ENCODE data around the gene HOXB8. TPM values are rescaled to one million over a fixed set of nuclear protein-coding genes. Genes with fewer than 3 reads are reported as not detected.

The HOXB8 gene
- 0.22 TPM in 1 of 2 replicates, not detected in the other for total RNA-seq

GRCh38 chr17:48615047-48615962, at the start of gene HOXB8:
Gene HOXB8 (minus strand): TSS chr17:48615292. CDS start chr17:48614704, 588 bp downstream.
- no peak for DNase-seq (ENCODE audit: low read depth in 2 of 2)

- DNase-seq (ENCODE audit: low read depth in 2 of 2), result no peak
Observed at GRCh38 chr17:48663134-48663924, 48.2 kb upstream of the HOXB8 start.

- no peak for DNase-seq (ENCODE audit: low read depth in 2 of 2)
Observed at GRCh38 chr17:48655913-48656312, 40.8 kb upstream of the HOXB8 start.

- no peak for DNase-seq (ENCODE audit: low read depth in 2 of 2)
Observed at GRCh38 chr17:48649741-48650140, 34.6 kb upstream of the HOXB8 start.

GRCh38 chr17:48647963-48648245, 32.8 kb upstream of the HOXB8 start:
- no peak for DNase-seq (ENCODE audit: low read depth in 2 of 2)

- no peak for DNase-seq (ENCODE audit: low read depth in 2 of 2)
Observed at GRCh38 chr17:48647103-48647962, 32.2 kb upstream of the HOXB8 start.

GRCh38 chr17:48646183-48647102, 31.4 kb upstream of the HOXB8 start:
- no peak for DNase-seq (ENCODE audit: low read depth in 2 of 2)

GRCh38 chr17:48645639-48646182, 30.6 kb upstream of the HOXB8 start:
- DNase-seq (ENCODE audit: low read depth in 2 of 2), result no peak

GRCh38 chr17:48644910-48645557, 29.9 kb upstream of the HOXB8 start:
- DNase-seq (ENCODE audit: low read depth in 2 of 2), result no peak

GRCh38 chr17:48644159-48644558, 29.1 kb upstream of the HOXB8 start:
- DNase-seq (ENCODE audit: low read depth in 2 of 2), result no peak

GRCh38 chr17:48643697-48644012, 28.6 kb upstream of the HOXB8 start:
- DNase-seq (ENCODE audit: low read depth in 2 of 2), result no peak

GRCh38 chr17:48642843-48643696, 28.0 kb upstream of the HOXB8 start:
- no peak for DNase-seq (ENCODE audit: low read depth in 2 of 2)

GRCh38 chr17:48642059-48642842, 27.2 kb upstream of the HOXB8 start:
- no peak for DNase-seq (ENCODE audit: low read depth in 2 of 2)

GRCh38 chr17:48641541-48642058, 26.5 kb upstream of the HOXB8 start:
- no peak for DNase-seq (ENCODE audit: low read depth in 2 of 2)

GRCh38 chr17:48640858-48641180, 25.7 kb upstream of the HOXB8 start:
- no peak for DNase-seq (ENCODE audit: low read depth in 2 of 2)

- no peak for DNase-seq (ENCODE audit: low read depth in 2 of 2)
Observed at GRCh38 chr17:48639982-48640857, 25.1 kb upstream of the HOXB8 start.

- no peak for DNase-seq (ENCODE audit: low read depth in 2 of 2)
Observed at GRCh38 chr17:48639136-48639535, 24.0 kb upstream of the HOXB8 start.

Measured in lung microvascular endothelial cell (primary cell).